WTC11 (cell line): Measurements from ENCODE around the gene PRR23E. TPM values are rescaled to one million over a fixed set of nuclear protein-coding genes. Genes with fewer than 3 reads are reported as not detected.

Source experiments
- ATAC-seq: fragments of 200-7000 bp; cut with Tn5 transposase; 2 replicates; pipeline ENCODE4 v1.10.0; 2021; ENCODE audit warnings: mild to moderate bottlenecking, moderate library complexity
- CTCF ChIA-PET: fragments of 300-600 bp; sonication (Branson Sonifier 250); formaldehyde crosslinking; loops from one replicate; lab custom pipeline; 2021; ENCODE audit warnings: antibody characterized with exemption; lab: Charles Lee
- POLR2A ChIA-PET: fragments of 350-600 bp; sonication (Branson Sonifier 250); formaldehyde crosslinking; loops from one replicate; lab custom pipeline; 2021; ENCODE audit warnings: antibody characterized with exemption; lab: Charles Lee
- DNase-seq: peaks from one replicate; pipeline ENCODE4 v3.0.0; 2021; ENCODE audit warnings: low spot score
- H3K27ac Mint-ChIP-seq: 2 replicates; pipeline ENCODE4 v1.8.0; 2021; ENCODE audit warnings: mixed read lengths
- H3K27me3 Mint-ChIP-seq: 2 replicates; pipeline ENCODE4 v1.8.0; 2021; ENCODE audit warnings: low read depth, mild to moderate bottlenecking, moderate library complexity, mixed read lengths
- H3K36me3 Mint-ChIP-seq: 2 replicates; pipeline ENCODE4 v1.8.0; 2021; ENCODE audit warnings: mixed read lengths
- H3K4me1 Mint-ChIP-seq: 2 replicates; pipeline ENCODE4 v1.8.0; 2022; ENCODE audit warnings: mixed read lengths
- H3K4me3 Mint-ChIP-seq: 2 replicates; pipeline ENCODE4 v1.8.0; 2021; ENCODE audit warnings: mild to moderate bottlenecking, moderate library complexity, mixed read lengths
- H3K9me3 Mint-ChIP-seq: 2 replicates; pipeline ENCODE4 v1.8.0; 2021; ENCODE audit warnings: mixed read lengths
- ATF1 ChIP-seq: sonication (generic); formaldehyde crosslinking; IDR thresholded peaks from 2 replicates; pipeline ENCODE4 v1.8.1; 2023; ENCODE audit warnings: mild to moderate bottlenecking, moderate library complexity, missing genetic modification reagents
- CBFB ChIP-seq: sonication (generic); formaldehyde crosslinking; IDR thresholded peaks from 2 replicates; pipeline ENCODE4 v1.8.1; 2022; ENCODE audit warnings: mild to moderate bottlenecking, low read depth, missing genetic modification reagents
- CREB1 ChIP-seq: sonication (generic); formaldehyde crosslinking; IDR thresholded peaks from 2 replicates; pipeline ENCODE4 v1.8.0; 2023; ENCODE audit warnings: mild to moderate bottlenecking, missing genetic modification reagents
- CTCF ChIP-seq: fragments of 200-600 bp; IDR thresholded peaks from 2 replicates; pipeline ENCODE4 v1.8.0; 2022; ENCODE audit warnings: antibody characterized with exemption
- HMGA2 ChIP-seq: fragments of 250-450 bp; sonication (Bioruptor Pico); IDR thresholded peaks from 2 replicates; pipeline ENCODE4 v1.4.0; 2021; ENCODE audit warnings: mild to moderate bottlenecking, moderate library complexity
- JAZF1 ChIP-seq: fragments of 250-450 bp; sonication (Bioruptor Pico); IDR thresholded peaks from 2 replicates; pipeline ENCODE4 v1.9.0; 2021; ENCODE audit warnings: moderate library complexity, mild to moderate bottlenecking, inconsistent platforms
- JUN ChIP-seq: sonication (generic); formaldehyde crosslinking; IDR thresholded peaks from 2 replicates; pipeline ENCODE4 v1.8.0; 2023; ENCODE audit warnings: mild to moderate bottlenecking, missing genetic modification reagents
- MAX ChIP-seq: sonication (generic); formaldehyde crosslinking; IDR thresholded peaks from 2 replicates; pipeline ENCODE4 v1.8.0; 2022; ENCODE audit warnings: mild to moderate bottlenecking, missing genetic modification reagents
- MLX ChIP-seq: sonication (generic); formaldehyde crosslinking; IDR thresholded peaks from 2 replicates; pipeline ENCODE4 v1.8.1; 2023; ENCODE audit warnings: mild to moderate bottlenecking, missing genetic modification reagents, moderate library complexity
- NR1H2 ChIP-seq: sonication (generic); formaldehyde crosslinking; IDR thresholded peaks from 2 replicates; pipeline ENCODE4 v1.9.0; 2021; ENCODE audit warnings: mild to moderate bottlenecking, moderate library complexity, missing genetic modification reagents
- PRDM15 ChIP-seq: sonication (generic); formaldehyde crosslinking; IDR thresholded peaks from 2 replicates; pipeline ENCODE4 v1.8.0; 2022; ENCODE audit warnings: missing genetic modification reagents
- USF1 ChIP-seq: sonication (generic); formaldehyde crosslinking; IDR thresholded peaks from 2 replicates; pipeline ENCODE4 v1.8.0; 2022; ENCODE audit warnings: mild to moderate bottlenecking, missing genetic modification reagents
- ZNF396 ChIP-seq: fragments of 250-450 bp; sonication (Bioruptor Pico); IDR thresholded peaks from 2 replicates; pipeline ENCODE4 v1.8.0; 2021; ENCODE audit warnings: mild to moderate bottlenecking, moderate library complexity, borderline replicate concordance
- ZNF416 ChIP-seq: fragments of 250-450 bp; sonication (Bioruptor Pico); IDR thresholded peaks from 2 replicates; pipeline ENCODE4 v1.9.0; 2021; ENCODE audit warnings: mild to moderate bottlenecking, inconsistent platforms
- ZNF423 ChIP-seq: fragments of 250-450 bp; sonication (Bioruptor Pico); IDR thresholded peaks from 2 replicates; pipeline ENCODE4 v2.1.2; 2022; ENCODE audit warnings: mild to moderate bottlenecking, moderate library complexity
- ZNF425 ChIP-seq: fragments of 250-450 bp; sonication (Bioruptor Pico); conservative IDR thresholded peaks from 2 replicates; pipeline ENCODE4 v1.9.0; 2021; ENCODE audit warnings: mild to moderate bottlenecking
- total RNA-seq: library from RNA; stranded (reverse); gene quantifications from 3 replicates; pipeline ENCODE4 v1.2.3, GENCODE V29; 2021
- TF ChIP-seq, protein P1 (sequence below): sonication (generic); formaldehyde crosslinking; IDR thresholded peaks from 2 replicates; pipeline ENCODE4 v1.8.1; 2022; ENCODE audit warnings: mild to moderate bottlenecking, missing genetic modification reagents, moderate library complexity, borderline replicate concordance
- TF ChIP-seq, protein P2 (sequence below): sonication (generic); formaldehyde crosslinking; IDR thresholded peaks from 2 replicates; pipeline ENCODE4 v1.8.0; 2023; ENCODE audit warnings: missing genetic modification reagents

PRR23E gene
- total RNA-seq, 1 experiment from 2014 or later: not detected

- TF ChIP-seq, protein P1, sequence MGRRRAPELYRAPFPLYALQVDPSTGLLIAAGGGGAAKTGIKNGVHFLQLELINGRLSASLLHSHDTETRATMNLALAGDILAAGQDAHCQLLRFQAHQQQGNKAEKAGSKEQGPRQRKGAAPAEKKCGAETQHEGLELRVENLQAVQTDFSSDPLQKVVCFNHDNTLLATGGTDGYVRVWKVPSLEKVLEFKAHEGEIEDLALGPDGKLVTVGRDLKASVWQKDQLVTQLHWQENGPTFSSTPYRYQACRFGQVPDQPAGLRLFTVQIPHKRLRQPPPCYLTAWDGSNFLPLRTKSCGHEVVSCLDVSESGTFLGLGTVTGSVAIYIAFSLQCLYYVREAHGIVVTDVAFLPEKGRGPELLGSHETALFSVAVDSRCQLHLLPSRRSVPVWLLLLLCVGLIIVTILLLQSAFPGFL (CRISPR knock-in tag): no peak
- no peak for TF ChIP-seq JUN
These were observed 15.7 kb upstream of the PRR23E start (continued) for GRCh38 chr3:127177226-127177625.

DNA sequence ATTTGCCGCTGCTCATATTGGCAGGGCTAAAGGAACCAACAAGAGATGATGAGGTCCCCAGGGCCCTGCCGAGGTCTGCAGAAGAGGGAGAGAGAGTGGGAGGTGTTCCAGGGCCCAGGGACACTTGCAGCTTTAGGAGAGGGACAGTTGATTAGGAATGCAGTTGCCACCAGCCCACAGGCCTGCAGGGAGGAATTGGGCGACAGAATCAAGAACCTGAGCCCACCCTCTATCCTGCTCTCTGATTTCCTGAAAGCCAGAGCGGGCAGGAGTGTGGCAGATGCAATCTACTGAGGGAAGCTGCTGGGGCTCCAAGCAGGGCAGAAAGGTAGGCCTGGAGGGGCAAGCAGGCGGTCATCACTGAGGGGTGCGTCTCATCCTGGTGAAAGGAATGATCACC lies 12.1 kb upstream of the PRR23E start:
- Mint-ChIP-seq H3K27me3 (no peaks in the 10 kb centered on the region), H3K27ac (peak overlapping the region; percentile 22; the same call in 1 of the 2 replicates), H3K9me3 (peaks cover 14% of the 10 kb centered on the region), H3K4me1 (peaks cover 10% of the 10 kb centered on the region), H3K36me3 (no peaks in the 10 kb centered on the region), H3K4me3 (no peak overlapping the region)
- ATAC-seq: no peak
- CTCF ChIA-PET: interaction anchor here (1.0 kb wide), 1 partner anchor 193 kb away, joined by 3 read pairs; no protein-coding TSS in a partner anchor
- TF ChIP-seq CTCF (no peak), MAX (CRISPR knock-in tag) (no peak), HMGA2 (CRISPR knock-in tag) (no peak), ZNF425 (CRISPR knock-in tag) (no peak), CBFB (CRISPR knock-in tag) (no peak), ZNF416 (CRISPR knock-in tag) (no peak), CREB1 (CRISPR knock-in tag) (no peak), MLX (CRISPR knock-in tag) (no peak), ZNF423 (CRISPR knock-in tag) (no peak), ATF1 (CRISPR knock-in tag) (no peak), PRDM15 (CRISPR knock-in tag) (no peak), NR1H2 (CRISPR knock-in tag) (no peak), JAZF1 (CRISPR knock-in tag) (no peak), ZNF396 (CRISPR knock-in tag) (no peak), USF1 (CRISPR knock-in tag) (no peak)
- TF ChIP-seq, protein P1 (CRISPR knock-in tag): no peak
- TF ChIP-seq, protein P2, sequence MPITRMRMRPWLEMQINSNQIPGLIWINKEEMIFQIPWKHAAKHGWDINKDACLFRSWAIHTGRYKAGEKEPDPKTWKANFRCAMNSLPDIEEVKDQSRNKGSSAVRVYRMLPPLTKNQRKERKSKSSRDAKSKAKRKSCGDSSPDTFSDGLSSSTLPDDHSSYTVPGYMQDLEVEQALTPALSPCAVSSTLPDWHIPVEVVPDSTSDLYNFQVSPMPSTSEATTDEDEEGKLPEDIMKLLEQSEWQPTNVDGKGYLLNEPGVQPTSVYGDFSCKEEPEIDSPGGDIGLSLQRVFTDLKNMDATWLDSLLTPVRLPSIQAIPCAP (CRISPR knock-in tag): no peak
- no peak for DNase-seq
- POLR2A ChIA-PET: no interaction called here
